Stimulated activated CD4-positive, alpha-beta T cell treated with anti-CD3 and anti-CD28 coated beads, Interleukin-1b, Interleukin-23, amount 100 ng/mL, for 48 hours (primary cell): ENCODE data around the gene PRR4.

ENCODE experiments used
- DNase-seq: peaks from one replicate; pipeline ENCODE4 v3.0.0-alpha.2; 2020

PRR4 gene, protein sequence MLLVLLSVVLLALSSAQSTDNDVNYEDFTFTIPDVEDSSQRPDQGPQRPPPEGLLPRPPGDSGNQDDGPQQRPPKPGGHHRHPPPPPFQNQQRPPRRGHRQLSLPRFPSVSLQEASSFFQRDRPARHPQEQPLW

DNA sequence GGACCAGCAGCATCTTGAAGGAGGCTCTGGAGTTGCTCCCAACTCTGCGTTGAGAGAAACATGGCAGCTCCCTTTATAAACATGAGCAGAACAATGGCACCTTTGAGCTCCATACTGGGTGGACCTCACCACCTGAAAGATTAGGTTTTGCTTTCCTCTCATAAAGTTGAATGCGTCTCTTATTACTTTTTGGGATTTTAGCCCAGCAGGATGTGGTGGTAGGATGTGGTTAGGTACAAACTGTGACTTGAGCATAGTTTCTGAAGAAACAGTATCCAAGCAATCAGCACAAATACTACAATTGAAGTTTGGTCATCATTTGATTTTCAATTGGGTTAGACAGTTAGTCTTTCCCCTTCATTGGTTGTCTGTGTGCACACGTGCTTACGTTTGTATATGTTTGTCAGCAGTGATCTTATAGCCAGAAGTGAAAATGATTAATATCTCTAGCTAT, at the start of gene PRR4:
Gene PRR4 (minus strand): TSS at position 51 of the 454 bp plus-strand sequence. CDS start 38 bp downstream, at position 13.
- DNase-seq: no peak

DNA sequence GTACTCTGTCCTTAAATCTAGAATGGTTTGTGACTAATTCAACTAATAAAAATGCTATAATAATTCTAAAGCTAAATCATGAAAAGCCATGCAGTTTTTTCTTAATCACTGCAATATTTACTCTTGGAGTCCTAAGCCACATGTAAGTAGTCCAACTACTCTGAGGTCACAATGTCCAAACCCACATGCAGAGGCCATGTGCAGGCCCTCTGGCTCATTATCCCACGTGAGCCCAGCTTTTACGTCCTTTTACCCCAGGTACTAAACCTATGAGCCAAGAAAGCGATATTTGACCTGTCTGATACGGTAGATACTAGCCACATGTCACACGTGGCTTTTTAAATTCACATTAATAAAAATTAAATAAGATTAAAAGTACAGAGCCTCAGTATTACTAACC, 47.6 kb upstream of the PRR4 start:
- no peak for DNase-seq

DNA sequence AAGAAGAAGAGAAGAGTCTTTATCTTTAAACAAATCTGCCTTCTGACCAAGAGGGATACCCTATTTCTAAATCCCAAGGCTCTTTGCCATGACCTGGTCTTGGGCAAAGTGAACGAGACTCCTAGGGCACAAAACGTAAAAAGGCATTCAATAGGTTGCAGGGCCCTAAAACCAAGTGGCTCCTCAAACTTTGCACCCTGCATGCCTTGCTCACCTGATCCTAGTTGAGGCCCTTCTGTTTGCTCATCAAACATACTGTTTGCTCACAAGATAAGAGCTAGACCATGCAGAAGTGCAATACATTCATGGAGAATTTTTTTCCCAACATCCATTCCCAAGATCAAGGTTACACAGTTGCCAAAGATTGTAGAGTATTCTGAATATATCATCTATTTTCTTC, 42.7 kb upstream of the PRR4 start:
- no peak for DNase-seq

DNA sequence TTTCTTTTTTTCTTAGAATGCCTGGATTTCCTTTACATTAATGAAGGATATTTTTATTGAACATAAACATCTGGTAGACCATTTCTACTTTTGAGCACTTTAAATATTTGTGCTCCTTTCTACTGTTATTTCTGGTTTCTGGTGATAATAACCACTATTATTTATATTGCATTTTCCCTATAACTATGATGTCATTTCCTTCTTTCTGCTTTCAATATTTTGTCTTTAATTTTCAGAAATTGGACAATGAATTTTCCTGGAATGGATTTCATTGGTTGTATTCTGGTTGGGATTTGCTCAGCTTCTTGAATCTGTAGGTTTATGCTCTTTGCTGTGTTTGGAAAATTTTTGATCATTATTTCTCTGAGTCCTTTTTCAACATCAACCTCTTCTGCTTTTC, 40.0 kb upstream of the PRR4 start:
- DNase-seq: no peak

DNA sequence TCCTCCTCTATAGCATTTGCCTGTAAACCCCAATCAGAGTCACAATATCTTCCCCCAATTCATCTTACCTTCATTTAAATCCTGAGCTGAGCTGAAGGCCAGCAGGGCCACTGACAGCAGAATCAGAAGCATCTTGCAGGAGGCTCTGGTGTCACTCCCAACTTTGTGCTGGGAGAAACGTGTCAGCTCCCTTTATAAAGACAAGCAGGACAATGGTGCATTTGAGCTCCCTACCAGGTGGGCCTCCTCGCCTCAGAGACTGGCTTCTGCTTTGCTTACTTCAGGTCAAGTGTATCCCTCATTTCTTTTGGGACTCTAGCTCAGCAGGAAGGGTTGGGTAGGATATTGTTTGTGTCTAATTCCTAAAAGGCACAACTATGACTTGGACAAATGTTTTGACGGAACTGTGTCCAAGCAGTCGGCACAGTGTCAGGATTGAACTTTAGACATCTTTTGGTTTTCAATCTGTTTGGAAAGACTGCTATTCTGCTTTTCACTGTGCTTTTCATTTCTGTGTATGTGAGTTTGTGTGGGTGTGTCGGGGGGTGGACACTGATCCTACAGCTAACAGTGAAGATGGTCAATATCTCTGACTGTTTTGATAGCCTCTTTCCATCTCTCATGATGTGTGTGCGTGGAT, 34.9 kb upstream of the PRR4 start, which contains the start of gene PRH1:
Gene PRH1 (minus strand): TSS at position 170 of the 640 bp plus-strand sequence. CDS start 38 bp downstream, at position 132.
- DNase-seq: no peak

DNA sequence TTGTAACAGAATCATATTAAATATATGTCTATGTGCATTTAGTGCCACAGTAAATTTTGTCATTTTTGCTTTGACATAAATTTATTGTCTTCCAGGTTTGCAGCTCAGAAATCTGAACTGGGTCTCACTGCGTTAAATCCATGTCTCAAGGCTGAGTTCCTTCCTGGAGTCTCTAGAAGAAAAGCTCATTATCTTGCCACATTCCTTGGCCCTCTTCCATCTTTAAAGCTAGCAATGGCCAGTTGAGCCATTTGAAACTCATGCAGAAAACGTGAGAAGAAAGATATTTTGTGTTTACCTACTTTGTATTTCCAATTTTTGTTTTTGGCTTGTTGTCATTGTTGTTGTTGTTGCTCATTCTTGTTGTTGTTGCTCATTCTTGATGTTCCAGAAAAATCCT, 24.1 kb upstream of the PRR4 start:
- DNase-seq: no peak

DNA sequence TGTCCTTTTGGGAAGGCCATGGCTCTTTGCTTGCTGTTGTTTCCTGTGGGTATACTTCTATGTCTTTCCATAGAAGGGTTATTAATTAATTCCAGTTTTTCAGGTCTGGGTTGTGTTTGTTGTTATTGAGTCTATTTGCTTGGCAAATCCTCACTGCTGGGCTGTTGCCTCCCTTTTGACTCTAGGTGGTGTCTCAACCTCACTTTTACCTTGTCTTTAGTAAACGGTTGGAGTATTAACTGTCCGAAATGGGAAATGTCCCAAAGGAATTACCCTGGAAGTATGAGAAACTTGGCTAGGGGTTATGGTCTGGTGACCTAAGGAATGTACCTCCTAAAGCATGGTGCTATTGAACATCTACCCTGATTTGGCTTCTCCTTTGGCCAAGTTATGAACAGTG, 18.1 kb upstream of the PRR4 start:
- no peak for DNase-seq

DNA sequence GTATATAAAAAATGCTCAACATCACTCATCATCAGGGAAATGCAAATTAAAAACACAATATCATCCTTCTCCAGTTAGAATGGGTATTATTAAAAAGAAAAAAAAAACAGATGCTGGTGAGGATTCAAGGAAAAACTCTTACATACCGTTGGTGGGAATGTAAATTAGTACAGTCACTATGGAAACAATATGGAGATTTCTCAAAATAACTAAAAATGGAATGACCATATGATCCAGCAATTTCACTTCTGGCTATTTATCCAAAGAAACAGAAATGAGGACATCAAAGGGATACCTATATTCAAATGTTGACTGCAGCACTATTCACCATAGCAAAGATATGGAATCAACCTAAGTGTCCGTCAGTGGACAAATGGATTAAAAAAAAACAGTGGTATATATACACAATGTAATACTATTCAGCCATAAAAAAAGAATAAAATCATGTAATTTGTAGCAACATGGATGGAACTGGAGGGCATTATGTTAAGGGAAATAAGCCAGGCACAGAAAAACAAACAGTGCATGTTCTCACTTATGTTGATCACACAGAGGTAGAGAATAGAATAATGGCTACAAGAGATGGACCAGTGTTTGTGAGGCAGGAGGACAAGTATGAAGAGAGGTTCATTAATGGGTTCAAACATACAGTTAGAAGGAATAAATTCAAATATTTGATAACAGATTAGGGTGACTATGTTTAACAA, 14.4 kb upstream of the PRR4 start:
- no peak for DNase-seq

DNA sequence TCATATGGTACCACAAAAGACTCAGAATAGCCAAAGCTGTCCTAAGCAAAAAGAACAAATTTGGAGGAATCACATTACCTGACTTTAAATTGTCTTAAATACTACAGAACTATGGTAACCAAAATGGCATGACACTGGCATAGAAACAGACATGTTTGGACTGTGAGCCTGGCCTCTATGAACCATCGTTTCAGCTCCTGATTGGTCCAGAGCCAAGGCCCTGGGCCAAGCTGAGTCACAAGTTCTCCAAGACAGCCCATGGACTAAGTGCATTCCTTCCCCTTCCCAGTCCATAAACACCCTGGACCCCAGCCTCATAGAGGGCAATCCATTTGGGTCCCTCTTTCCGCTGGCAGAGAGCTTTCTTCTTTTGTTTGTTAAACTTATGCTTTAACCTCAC, 12.1 kb upstream of the PRR4 start:
- no peak for DNase-seq

DNA sequence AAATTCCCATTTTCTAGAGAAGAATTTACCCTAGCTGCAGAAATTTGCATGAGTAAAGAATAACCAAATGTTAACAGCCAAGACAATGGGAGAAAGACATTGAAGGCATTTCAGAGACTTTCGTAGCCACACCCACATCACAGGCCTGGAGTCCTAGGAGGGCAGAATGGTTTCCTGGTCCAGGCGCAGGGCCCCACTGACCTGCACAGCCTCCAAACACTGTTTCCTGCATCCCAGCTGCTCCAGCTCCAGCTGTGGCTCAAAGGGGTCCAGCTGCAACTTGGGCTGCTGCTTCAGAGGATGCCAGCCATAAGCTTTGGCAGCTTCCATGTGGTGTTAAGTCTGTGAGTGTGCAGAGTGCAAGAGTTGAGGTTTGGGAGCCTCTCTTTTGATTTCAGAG, 6.5 kb upstream of the PRR4 start:
- no peak for DNase-seq

DNA sequence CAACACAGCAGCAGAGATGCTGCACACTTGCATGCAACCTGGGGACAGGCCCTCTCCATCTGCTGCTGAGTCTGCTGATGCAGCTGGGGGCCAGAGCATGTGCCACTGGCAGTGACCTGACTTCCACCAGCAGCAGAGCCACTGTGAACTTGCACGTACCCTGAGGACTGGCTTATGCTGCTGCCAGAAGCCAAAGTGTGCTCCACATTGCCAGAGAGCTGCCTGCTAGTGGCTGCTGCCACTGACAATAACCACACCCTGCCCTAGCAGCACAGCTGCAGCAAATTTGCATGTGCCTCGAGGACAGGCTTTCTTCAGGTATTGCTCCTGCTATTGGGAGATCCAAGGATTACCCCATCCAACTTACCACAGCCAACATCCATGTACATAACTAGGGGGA, 4.5 kb upstream of the PRR4 start:
- no peak for DNase-seq

DNA sequence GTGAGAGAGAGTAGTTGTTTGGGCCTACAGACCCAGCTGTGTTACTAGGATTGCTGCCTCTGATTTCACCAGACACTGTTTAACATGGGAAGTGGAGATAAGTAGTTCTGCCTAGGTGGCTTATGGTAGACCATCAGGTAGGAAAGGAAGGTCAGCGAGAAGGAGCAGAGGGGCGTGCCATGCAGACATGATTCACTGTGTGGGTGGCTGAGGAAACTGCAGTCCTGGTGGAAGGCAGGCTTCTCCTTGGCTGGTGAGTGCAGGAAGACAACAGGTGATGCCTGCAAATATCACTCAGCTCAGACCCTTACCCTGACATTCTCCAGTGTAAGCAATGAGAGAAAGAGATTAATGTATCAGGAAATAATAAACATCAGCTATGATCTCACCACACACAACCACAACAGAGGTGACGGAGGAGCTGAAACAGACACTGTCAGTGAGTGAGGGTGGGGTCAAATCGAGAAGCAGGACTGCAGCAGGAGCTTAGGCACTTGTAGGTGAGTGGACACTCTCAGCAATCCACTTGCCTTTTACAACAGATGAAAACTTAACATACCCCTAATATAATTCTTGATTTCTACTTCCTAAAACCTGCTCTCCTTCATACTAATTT, 2.1 kb upstream of the PRR4 start:
- no peak for DNase-seq

DNA sequence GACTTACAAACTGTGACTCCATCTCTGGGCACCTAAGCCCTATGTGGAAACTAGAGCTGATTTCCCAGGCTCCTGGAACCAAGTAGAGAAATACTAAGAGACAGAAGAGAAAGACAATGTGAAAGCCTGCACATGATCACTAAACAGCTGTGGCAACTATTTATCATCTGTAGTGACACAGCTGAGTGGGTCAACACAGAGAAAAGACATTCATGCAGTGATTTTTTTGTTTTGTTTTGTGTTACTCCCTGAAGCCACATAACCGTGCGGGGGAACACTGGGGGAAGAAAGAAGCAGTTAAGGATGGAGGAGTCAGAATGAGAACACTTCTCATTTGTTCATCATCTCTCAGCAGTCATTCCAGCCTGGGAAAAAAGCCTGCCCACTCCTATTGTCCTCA, 1.5 kb downstream of the PRR4 start:
- DNase-seq: no peak

DNA sequence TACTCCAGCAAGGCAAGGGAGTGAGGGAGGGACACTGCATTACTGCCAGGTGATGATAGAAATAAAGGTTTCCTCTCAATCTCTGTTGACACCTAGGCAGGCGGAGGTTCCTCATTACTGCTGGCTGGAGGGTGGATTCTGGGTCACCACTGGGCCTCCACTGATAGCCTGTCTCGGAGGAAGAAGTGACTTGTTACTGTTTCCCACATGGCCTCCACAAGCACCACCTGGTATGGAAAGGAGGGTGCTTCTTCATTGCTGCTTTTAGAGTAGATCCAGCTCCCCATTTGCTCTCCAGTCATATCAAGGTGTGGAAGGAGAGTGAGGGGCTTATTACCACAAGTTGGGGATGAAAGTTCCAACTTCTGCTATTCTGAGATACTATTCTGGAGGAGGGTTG, 6.4 kb downstream of the PRR4 start:
- DNase-seq: no peak

DNA sequence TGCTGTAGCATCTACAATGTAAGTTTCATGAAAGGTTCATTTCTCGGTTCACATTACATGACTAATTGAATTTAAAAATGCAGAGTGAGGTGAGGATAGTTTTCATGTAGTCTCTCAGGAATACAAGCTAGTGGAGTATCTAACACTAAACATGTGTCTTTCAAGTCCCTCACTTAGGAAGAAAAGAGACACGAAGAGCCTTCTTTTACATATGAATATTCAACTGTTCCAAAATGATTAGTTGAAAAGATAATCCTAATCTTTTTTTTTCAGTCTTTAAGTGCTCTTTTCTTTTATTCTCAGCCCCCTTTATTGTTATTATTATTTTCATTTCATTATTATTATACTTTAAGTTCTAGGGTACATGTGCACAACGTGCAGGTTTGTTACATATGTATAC, 10.8 kb downstream of the PRR4 start:
- no peak for DNase-seq

DNA sequence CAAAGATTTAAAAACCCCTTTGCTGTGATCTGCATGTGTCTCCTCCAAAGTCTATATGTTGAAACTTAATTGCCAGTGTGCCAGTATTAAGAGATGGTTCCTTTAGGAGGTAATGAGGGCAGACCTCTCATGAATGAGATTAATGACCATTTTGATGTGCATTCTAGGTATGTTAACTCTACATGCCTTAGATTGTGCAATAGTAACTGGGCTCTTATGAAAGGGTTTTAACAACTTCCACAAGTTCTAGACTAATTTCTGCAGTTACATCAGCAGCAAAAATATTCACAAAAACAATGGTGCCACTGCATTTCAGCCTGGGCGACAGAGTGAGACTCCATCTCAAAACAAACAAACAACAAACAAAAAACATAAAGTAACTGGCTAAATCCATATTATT, 19.3 kb downstream of the PRR4 start:
- no peak for DNase-seq

DNA sequence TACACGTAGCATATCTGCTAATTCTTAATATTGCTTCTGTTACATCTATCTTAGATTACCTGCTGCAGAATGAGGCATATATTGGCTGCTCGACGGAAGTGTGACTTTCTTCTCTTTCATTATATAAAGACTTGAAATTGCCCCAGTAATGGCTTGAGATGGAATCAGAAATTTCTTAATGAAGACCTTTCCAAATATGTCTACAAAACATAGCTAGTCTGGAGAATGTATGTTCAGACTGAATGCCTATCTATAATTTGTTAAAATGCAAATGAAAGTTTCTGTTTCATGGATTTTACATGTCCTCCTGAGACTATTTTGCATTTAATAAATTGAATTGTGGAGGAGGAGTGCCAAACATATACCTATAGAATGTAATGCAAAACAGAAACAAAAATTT, 23.0 kb downstream of the PRR4 start, which contains the start of gene TAS2R10:
Gene TAS2R10 (minus strand): TSS at position 101 of the 400 bp plus-strand sequence. CDS start 89 bp downstream, at position 12.
- DNase-seq: no peak

DNA sequence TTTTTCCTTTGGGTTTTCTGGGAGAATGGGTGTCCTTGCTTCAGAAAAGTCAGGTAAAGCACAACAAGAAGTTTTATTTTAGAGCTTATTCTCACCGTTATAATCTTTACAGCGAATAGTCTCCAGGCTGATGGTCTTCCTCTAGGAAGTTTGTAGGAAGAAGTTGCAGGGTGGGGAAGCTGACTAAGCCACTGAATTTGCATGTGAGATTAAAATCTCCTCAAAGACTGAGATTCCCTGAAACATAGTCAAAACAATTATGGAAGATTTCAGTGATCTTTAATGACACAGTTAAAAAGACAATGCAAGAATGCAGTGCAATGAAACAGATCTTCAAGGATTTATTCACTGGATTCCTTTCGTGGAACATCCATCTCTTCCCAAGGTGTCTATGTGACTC, 24.3 kb downstream of the PRR4 start:
- DNase-seq: no peak

DNA sequence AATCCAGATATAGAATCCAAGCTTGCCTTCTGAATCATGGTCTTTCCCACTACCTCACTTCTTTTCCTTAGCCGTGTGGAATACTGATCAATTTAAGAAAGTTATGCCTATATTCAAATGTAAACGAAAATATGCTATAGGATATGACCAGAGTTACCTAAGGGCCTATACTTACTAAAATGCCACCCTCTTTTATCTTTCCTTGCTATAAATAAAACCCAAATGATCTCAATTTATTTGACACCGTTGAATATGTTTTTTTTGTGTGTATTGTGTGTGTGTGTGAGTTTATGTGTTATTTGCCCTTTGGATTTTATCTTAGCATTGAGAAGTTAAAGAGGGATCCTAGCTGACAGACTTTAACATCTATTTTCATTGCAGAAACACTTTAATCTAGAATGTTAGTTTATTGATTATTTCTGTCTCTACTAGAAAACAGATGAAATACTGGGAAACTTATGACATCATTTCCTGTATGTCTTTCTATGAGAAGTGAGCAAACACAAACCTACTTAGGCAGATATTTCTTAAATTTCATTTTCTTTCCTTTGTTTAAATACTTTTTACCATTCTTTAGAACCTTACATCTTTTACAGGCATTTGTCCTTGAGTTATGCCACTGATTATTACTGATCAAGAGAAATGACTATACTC, 37.3 kb downstream of the PRR4 start:
- no peak for DNase-seq

DNA sequence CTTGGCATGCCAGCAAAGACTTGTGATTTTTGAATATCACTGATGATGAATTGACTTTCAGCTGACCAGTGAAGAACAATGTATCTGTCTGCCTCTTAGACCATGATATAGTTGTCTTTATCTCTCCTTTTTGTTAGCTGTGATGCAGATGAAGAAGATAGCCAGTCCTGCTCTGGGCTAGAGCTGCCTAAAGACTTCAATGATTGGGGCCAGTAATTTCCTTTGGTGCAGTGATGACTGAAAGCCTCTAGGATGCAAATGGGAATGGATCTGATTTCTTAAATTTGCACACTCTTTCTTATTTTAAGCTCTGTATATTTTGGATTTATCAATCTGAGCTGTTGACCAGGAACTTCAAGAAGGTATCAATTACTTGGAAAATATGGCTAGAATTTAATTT, 39.2 kb downstream of the PRR4 start, which contains the start of gene TAS2R9:
Gene TAS2R9 (minus strand): TSS at position 101 of the 400 bp plus-strand sequence. CDS start 93 bp downstream, at position 8.
- DNase-seq: no peak

DNA sequence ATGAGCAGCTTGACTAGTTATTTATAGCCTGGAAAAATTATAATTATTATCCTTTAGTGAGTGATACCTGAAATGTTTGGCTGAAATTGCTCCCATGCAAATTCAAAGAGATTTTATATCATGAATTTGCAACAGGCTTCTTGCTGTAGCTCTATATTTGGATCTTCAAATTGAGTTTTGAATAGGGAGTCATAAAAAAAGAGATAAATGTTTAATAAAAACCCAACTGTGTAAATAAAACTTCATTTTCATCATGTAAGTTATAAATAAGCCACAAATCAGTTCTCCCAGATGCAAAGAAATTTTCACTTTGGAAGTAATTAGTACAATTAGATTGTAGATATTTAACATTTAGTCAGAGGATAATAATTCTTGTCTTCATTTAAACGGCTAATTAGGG, 42.1 kb downstream of the PRR4 start, which contains the start of gene TAS2R8:
Gene TAS2R8 (minus strand): TSS at position 101 of the 400 bp plus-strand sequence. CDS start 306 bp downstream, outside the sequence.
- DNase-seq: no peak

DNA sequence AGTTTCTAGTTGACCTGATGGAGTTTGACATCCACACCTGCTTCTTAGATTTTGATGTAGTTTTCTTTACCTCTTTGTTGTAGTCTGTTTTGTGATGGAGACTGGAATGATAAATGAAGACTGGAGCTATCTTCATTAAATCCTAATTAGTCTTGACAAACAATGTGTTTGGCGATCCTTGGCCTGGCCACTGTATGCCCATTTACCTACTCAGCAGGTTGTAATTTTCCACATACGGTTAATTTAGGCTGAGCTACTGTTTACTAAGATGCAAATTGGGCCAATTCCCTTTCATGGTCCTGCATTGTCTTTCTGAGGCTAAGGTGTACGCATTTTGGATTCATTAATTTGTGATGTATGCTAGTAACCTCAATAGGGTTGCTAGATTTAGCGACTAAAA, 46.7 kb downstream of the PRR4 start, which contains the start of gene TAS2R7:
Gene TAS2R7 (minus strand): TSS at position 41 of the 400 bp plus-strand sequence. CDS start 57 bp downstream, outside the sequence.
- DNase-seq: no peak

DNA sequence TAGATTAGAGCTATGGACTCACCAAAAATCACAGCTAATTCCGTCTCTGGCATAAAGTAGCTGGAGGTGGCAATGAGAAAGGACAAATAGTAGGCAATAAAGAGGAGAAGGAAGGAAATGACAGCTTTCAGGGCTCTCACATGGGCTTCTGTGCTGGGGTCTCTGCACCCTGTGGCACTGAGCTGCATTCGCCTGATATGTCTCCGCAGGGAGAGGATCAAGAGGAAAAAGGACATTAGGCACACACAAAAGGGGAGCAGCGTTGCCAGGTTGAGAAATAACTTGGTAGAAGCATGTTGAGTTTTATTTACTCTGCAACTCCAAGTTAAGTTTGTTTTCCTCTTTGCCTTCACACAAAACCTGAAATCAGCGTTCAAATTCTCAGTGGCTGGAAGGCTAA, 47.5 kb downstream of the PRR4 start:
- DNase-seq: no peak
